DMS53 (cell line): ENCODE results near the gene FMOD.
A peak's percentile ranks its signal among the peaks of the same experiment; 100 is the strongest.

ENCODE experiments used
- DNase-seq: peaks from one replicate; lab custom pipeline; 2025; lab: John Stamatoyannopoulos, UW

Gene FMOD

GRCh38 chr1:203351037-203351625 is at the start of gene FMOD:
FMOD (minus strand) TSS chr1:203351122; CDS start chr1:203348270, 2,852 bp downstream.
- peak; percentile 80 for DNase-seq

GRCh38 chr1:203396595-203397194 is 45.8 kb upstream of the FMOD start:
- no peak for DNase-seq

- DNase-seq = no peak
Observed at GRCh38 chr1:203395751-203396150, 44.8 kb upstream of the FMOD start.

- no peak for DNase-seq
Observed at GRCh38 chr1:203390298-203390697, 39.4 kb upstream of the FMOD start.

GRCh38 chr1:203388683-203389082 is 37.8 kb upstream of the FMOD start:
- no peak for DNase-seq

- DNase-seq = no peak
Observed at GRCh38 chr1:203382026-203382425, 31.1 kb upstream of the FMOD start.

- DNase-seq = no peak
Observed at GRCh38 chr1:203381151-203381751, 30.3 kb upstream of the FMOD start.

GRCh38 chr1:203380420-203381150 is 29.7 kb upstream of the FMOD start:
- DNase-seq = no peak

GRCh38 chr1:203379825-203380224 is 28.9 kb upstream of the FMOD start:
- DNase-seq = no peak

- DNase-seq = no peak
Observed at GRCh38 chr1:203378556-203379245, 27.8 kb upstream of the FMOD start.

- DNase-seq = no peak
Observed at GRCh38 chr1:203373991-203374390, 23.1 kb upstream of the FMOD start.

- DNase-seq = no peak
Observed at GRCh38 chr1:203373002-203373401, 22.1 kb upstream of the FMOD start.

GRCh38 chr1:203371288-203371687 is 20.4 kb upstream of the FMOD start:
- DNase-seq = no peak

- no peak for DNase-seq
Observed at GRCh38 chr1:203369666-203370065, 18.7 kb upstream of the FMOD start.

GRCh38 chr1:203368624-203369451 is 17.9 kb upstream of the FMOD start:
- no peak for DNase-seq

GRCh38 chr1:203367057-203367456 is 16.1 kb upstream of the FMOD start:
- DNase-seq = peak; percentile 79

- DNase-seq = peak; percentile 42
Observed at GRCh38 chr1:203366476-203366875, 15.6 kb upstream of the FMOD start.

GRCh38 chr1:203364806-203365205 is 13.9 kb upstream of the FMOD start:
- no peak for DNase-seq

- DNase-seq = no peak
Observed at GRCh38 chr1:203364094-203364801, 13.3 kb upstream of the FMOD start.

- DNase-seq = no peak
Observed at GRCh38 chr1:203362720-203363025, 11.8 kb upstream of the FMOD start.
